ENCODE data around the gene STX8.

- no peak for TF ChIP-seq CTCF (IDR thresholded peaks at IDR 0.05; ENCODE audit: low read depth, low read length, missing input control)
- TF ChIP-seq YY1 (IDR thresholded peaks at IDR 0.05), result no peak
- no peak for TF ChIP-seq JUND (IDR thresholded peaks at IDR 0.05)
Measured at GRCh38 chr17:9451934-9452333, 123.7 kb downstream of the STX8 start.

Measured in liver (tissue), 3 donors.